Measurements from ENCODE around the gene CEACAM7.
A peak's percentile ranks its signal among the peaks of the same experiment; 100 is the strongest.

The CEACAM7 gene

DNA sequence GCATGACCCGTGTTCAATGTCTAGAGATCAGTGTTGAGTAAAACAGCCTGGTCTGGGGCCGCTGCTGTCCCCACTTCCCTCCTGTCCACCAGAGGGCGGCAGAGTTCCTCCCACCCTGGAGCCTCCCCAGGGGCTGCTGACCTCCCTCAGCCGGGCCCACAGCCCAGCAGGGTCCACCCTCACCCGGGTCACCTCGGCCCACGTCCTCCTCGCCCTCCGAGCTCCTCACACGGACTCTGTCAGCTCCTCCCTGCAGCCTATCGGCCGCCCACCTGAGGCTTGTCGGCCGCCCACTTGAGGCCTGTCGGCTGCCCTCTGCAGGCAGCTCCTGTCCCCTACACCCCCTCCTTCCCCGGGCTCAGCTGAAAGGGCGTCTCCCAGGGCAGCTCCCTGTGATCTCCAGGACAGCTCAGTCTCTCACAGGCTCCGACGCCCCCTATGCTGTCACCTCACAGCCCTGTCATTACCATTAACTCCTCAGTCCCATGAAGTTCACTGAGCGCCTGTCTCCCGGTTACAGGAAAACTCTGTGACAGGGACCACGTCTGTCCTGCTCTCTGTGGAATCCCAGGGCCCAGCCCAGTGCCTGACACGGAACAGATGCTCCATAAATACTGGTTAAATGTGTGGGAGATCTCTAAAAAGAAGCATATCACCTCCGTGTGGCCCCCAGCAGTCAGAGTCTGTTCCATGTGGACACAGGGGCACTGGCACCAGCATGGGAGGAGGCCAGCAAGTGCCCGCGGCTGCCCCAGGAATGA is 18.9 kb upstream of the CEACAM7 start:
- peak; percentile 87 for DNase-seq (ENCODE audit: insufficient read length, low spot score)
- no peak for FAIRE-seq
- no peak for TF ChIP-seq POLR2A (IDR thresholded peaks at IDR 0.05; ENCODE audit: low read depth, low read length)

DNA sequence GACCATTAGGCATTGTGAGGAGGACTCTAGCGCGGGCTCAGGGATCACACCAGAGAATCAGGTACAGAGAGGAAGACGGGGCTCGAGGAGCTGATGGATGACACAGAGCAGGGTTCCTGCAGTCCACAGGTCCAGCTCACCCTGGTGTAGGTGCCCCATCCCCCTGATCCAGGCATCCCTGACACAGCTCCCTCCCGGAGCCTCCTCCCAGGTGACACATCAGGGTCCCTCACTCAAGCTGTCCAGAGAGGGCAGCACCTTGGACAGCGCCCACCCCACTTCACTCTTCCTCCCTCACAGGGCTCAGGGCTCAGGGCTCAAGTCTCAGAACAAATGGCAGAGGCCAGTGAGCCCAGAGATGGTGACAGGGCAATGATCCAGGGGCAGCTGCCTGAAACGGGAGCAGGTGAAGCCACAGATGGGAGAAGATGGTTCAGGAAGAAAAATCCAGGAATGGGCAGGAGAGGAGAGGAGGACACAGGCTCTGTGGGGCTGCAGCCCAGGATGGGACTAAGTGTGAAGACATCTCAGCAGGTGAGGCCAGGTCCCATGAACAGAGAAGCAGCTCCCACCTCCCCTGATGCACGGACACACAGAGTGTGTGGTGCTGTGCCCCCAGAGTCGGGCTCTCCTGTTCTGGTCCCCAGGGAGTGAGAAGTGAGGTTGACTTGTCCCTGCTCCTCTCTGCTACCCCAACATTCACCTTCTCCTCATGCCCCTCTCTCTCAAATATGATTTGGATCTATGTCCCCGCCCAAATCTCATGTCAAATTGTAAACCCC is 17.5 kb upstream of the CEACAM7 start:
- no peak for FAIRE-seq
- no peak for TF ChIP-seq POLR2A (IDR thresholded peaks at IDR 0.05; ENCODE audit: low read depth, low read length)
- DNase-seq (ENCODE audit: insufficient read length, low spot score) = peak; percentile 28

DNA sequence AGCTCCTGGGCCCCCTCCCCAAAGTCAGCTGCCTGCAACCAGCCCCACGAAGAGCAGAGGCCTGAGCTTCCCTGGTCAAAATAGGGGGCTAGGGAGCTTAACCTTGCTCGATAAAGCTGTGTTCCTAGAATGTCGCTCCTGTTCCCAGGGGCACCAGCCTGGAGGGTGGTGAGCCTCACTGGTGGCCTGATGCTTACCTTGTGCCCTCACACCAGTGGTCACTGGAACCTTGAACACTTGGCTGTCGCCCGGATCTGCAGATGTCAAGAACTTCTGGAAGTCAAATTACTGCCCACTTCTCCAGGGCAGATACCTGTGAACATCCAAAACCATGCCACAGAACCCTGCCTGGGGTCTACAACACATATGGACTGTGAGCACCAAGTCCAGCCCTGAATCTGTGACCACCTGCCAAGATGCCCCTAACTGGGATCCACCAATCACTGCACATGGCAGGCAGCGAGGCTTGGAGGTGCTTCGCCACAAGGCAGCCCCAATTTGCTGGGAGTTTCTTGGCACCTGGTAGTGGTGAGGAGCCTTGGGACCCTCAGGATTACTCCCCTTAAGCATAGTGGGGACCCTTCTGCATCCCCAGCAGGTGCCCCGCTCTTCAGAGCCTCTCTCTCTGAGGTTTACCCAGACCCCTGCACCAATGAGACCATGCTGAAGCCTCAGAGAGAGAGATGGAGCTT is 15.7 kb upstream of the CEACAM7 start:
- DNase-seq (ENCODE audit: insufficient read length, low spot score) = no peak

DNA sequence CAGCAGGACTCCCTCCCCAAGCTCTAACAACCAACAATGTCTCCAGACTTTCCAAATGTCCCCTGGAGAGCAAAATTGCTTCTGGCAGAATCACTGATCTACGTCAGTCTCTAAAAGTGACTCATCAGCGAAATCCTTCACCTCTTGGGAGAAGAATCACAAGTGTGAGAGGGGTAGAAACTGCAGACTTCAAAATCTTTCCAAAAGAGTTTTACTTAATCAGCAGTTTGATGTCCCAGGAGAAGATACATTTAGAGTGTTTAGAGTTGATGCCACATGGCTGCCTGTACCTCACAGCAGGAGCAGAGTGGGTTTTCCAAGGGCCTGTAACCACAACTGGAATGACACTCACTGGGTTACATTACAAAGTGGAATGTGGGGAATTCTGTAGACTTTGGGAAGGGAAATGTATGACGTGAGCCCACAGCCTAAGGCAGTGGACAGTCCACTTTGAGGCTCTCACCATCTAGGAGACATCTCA is 14.1 kb upstream of the CEACAM7 start:
- FAIRE-seq = no peak
- no peak for TF ChIP-seq POLR2A (IDR thresholded peaks at IDR 0.05; ENCODE audit: low read depth, low read length)
- DNase-seq (ENCODE audit: insufficient read length, low spot score) = peak; percentile 53

More for the DNA sequence above, 15.7 kb upstream of the CEACAM7 start:
- FAIRE-seq = no peak
- no peak for TF ChIP-seq POLR2A (IDR thresholded peaks at IDR 0.05; ENCODE audit: low read depth, low read length)

DNA sequence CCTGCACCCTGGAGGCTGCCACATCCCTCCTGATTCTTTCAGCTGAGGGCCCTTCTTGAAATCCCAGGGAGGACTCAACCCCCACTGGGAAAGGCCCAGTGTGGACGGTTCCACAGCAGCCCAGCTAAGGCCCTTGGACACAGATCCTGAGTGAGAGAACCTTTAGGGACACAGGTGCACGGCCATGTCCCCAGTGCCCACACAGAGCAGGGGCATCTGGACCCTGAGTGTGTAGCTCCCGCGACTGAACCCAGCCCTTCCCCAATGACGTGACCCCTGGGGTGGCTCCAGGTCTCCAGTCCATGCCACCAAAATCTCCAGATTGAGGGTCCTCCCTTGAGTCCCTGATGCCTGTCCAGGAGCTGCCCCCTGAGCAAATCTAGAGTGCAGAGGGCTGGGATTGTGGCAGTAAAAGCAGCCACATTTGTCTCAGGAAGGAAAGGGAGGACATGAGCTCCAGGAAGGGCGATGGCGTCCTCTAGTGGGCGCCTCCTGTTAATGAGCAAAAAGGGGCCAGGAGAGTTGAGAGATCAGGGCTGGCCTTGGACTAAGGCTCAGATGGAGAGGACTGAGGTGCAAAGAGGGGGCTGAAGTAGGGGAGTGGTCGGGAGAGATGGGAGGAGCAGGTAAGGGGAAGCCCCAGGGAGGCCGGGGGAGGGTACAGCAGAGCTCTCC is 13.5 kb upstream of the CEACAM7 start:
- TF ChIP-seq POLR2A (IDR thresholded peaks at IDR 0.05; ENCODE audit: low read depth, low read length) = no peak
- FAIRE-seq = no peak
- peak; percentile 35 for DNase-seq (ENCODE audit: insufficient read length, low spot score)

DNA sequence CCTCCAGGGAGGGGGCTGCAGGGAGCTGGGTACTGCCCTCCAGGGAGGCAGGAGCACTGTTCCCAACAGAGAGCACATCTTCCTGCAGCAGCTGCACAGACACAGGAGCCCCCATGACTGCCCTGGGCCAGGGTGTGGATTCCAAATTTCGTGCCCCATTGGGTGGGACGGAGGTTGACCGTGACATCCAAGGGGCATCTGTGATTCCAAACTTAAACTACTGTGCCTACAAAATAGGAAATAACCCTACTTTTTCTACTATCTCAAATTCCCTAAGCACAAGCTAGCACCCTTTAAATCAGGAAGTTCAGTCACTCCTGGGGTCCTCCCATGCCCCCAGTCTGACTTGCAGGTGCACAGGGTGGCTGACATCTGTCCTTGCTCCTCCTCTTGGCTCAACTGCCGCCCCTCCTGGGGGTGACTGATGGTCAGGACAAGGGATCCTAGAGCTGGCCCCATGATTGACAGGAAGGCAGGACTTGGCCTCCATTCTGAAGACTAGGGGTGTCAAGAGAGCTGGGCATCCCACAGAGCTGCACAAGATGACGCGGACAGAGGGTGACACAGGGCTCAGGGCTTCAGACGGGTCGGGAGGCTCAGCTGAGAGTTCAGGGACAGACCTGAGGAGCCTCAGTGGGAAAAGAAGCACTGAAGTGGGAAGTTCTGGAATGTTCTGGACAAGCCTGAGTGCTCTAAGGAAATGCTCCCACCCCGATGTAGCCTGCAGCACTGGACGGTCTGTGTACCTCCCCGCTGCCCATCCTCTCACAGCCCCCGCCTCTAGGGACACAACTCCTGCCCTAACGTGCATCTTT is 12.5 kb upstream of the CEACAM7 start:
- no peak for DNase-seq (ENCODE audit: insufficient read length, low spot score)

DNA sequence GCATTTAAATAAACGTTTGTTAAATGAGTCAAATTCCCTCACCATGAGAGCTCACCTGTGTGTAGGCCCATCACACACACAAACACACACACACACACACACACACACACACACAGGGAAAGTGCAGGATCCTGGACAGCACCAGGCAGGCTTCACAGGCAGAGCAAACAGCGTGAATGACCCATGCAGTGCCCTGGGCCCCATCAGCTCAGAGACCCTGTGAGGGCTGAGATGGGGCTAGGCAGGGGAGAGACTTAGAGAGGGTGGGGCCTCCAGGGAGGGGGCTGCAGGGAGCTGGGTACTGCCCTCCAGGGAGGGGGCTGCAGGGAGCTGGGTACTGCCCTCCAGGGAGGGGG is 11.9 kb upstream of the CEACAM7 start:
- no peak for TF ChIP-seq POLR2A (IDR thresholded peaks at IDR 0.05; ENCODE audit: low read depth, low read length)
- FAIRE-seq = no peak
- DNase-seq (ENCODE audit: insufficient read length, low spot score) = no peak

More for the DNA sequence above, 12.5 kb upstream of the CEACAM7 start:
- FAIRE-seq = no peak
- no peak for TF ChIP-seq POLR2A (IDR thresholded peaks at IDR 0.05; ENCODE audit: low read depth, low read length)

DNA sequence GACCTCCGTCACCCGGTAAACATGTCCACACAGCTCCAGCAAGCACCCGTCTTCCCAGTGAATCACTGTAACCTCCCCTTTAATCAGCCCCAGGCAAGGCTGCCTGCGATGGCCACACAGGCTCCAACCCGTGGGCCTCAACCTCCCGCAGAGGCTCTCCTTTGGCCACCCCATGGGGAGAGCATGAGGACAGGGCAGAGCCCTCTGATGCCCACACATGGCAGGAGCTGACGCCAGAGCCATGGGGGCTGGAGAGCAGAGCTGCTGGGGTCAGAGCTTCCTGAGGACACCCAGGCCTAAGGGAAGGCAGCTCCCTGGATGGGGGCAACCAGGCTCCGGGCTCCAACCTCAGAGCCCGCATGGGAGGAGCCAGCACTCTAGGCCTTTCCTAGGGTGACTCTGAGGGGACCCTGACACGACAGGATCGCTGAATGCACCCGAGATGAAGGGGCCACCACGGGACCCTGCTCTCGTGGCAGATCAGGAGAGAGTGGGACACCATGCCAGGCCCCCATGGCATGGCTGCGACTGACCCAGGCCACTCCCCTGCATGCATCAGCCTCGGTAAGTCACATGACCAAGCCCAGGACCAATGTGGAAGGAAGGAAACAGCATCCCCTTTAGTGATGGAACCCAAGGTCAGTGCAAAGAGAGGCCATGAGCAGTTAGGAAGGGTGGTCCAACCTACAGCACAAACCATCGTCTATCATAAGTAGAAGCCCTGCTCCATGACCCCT is 11.3 kb upstream of the CEACAM7 start:
- DNase-seq (ENCODE audit: insufficient read length, low spot score) (no peak), FAIRE-seq (no peak)
- TF ChIP-seq POLR2A (IDR thresholded peaks at IDR 0.05; ENCODE audit: low read depth, low read length) = no peak

DNA sequence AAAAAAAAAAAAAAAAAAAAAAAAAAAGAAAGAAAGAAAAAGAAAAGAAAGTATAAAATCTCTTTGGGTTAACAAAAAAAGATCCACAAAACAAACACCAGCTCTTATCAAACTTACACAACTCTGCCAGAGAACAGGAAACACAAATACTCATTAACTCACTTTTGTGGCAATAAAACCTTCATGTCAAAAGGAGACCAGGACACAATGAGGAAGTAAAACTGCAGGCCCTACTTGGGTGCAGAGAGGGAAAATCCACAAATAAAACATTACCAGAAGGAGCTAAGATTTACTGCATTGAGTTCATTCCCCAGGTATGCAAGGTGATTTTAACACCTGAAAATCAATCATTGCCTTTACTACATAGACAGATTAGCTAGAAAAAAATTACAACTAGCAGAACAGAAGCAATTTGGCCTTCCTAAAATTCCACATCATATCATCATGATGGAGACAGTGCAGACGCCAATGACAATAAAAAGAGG is 10.7 kb upstream of the CEACAM7 start:
- TF ChIP-seq POLR2A (IDR thresholded peaks at IDR 0.05; ENCODE audit: low read depth, low read length) = no peak
- DNase-seq (ENCODE audit: insufficient read length, low spot score) (no peak), FAIRE-seq (no peak)

DNA sequence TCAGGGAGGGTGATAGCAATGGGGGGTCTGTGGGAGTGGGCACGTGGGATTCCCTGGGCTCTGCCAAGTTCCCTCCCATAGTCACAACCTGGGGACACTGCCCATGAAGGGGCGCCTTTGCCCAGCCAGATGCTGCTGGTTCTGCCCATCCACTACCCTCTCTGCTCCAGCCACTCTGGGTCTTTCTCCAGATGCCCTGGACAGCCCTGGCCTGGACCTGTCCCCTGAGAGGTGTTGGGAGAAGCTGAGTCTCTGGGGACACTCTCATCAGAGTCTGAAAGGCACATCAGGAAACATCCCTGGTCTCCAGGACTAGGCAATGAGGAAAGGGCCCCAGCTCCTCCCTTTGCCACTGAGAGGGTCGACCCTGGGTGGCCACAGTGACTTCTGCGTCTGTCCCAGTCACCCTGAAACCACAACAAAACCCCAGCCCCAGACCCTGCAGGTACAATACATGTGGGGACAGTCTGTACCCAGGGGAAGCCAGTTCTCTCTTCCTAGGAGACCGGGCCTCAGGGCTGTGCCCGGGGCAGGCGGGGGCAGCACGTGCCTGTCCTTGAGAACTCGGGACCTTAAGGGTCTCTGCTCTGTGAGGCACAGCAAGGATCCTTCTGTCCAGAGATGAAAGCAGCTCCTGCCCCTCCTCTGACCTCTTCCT is 9.3 kb upstream of the CEACAM7 start:
- TF ChIP-seq POLR2A (IDR thresholded peaks at IDR 0.05; ENCODE audit: low read depth, low read length) = no peak
- FAIRE-seq (no peak), DNase-seq (ENCODE audit: insufficient read length, low spot score) (no peak)

DNA sequence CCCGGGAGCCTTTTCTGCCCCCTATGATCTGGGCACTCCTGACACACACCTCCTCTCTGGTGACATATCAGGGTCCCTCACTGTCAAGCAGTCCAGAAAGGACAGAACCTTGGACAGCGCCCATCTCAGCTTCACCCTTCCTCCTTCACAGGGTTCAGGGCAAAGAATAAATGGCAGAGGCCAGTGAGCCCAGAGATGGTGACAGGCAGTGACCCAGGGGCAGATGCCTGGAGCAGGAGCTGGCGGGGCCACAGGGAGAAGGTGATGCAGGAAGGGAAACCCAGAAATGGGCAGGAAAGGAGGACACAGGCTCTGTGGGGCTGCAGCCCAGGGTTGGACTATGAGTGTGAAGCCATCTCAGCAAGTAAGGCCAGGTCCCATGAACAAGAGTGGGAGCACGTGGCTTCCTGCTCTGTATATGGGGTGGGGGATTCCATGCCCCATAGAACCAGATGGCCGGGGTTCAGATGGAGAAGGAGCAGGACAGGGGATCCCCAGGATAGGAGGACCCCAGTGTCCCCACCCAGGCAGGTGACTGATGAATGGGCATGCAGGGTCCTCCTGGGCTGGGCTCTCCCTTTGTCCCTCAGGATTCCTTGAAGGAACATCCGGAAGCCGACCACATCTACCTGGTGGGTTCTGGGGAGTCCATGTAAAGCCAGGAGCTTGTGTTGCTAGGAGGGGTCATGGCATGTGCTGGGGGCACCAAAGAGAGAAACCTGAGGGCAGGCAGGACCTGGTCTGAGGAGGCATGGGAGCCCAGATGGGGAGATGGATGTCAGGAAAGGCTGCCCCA is 8.5 kb upstream of the CEACAM7 start:
- TF ChIP-seq POLR2A (IDR thresholded peaks at IDR 0.05; ENCODE audit: low read depth, low read length) = no peak
- no peak for DNase-seq (ENCODE audit: insufficient read length, low spot score)
- FAIRE-seq = no peak

Data from H54 (cell line).